Neuronal stem cell (in vitro differentiated cells): ENCODE measurements around the gene MRPL12.
A peak's percentile ranks its signal among the peaks of the same experiment; 100 is the strongest.

Source experiments
- DNase-seq: peaks from one replicate; pipeline ENCODE4 v3.0.0-alpha.2; 2013; ENCODE audit warnings: low spot score
- H2AFZ ChIP-seq: one replicate; pipeline ENCODE4 v1.6.1; 2013; ENCODE audit warnings: mild to moderate bottlenecking, low read length, inconsistent platforms
- H2AK5ac ChIP-seq: 2 replicates; pipeline ENCODE4 v1.6.1; 2013; ENCODE audit warnings: low read depth, mild to moderate bottlenecking, inconsistent platforms, low read length, moderate library complexity, mixed read lengths
- H2BK120ac ChIP-seq: 2 replicates; pipeline ENCODE4 v1.6.1; 2013; ENCODE audit warnings: low read depth, mild to moderate bottlenecking, inconsistent platforms, low read length, moderate library complexity, mixed read lengths
- H2BK12ac ChIP-seq: one replicate; pipeline ENCODE4 v1.6.1; 2013; ENCODE audit warnings: low read length, inconsistent platforms
- H2BK15ac ChIP-seq: 2 replicates; pipeline ENCODE4 v1.6.1; 2013; ENCODE audit warnings: mild to moderate bottlenecking, low read length, inconsistent platforms, mixed read lengths
- H2BK5ac ChIP-seq: one replicate; pipeline ENCODE4 v1.6.1; 2013; ENCODE audit warnings: inconsistent platforms, mild to moderate bottlenecking, low read length, moderate library complexity
- H3K14ac ChIP-seq: one replicate; pipeline ENCODE4 v1.6.1; 2013; ENCODE audit warnings: low read length, inconsistent platforms
- H3K18ac ChIP-seq: 2 replicates; pipeline ENCODE4 v1.6.1; 2013; ENCODE audit warnings: low read length, inconsistent platforms
- H3K23ac ChIP-seq: 2 replicates; pipeline ENCODE4 v1.6.1; 2013; ENCODE audit warnings: low read depth, mild to moderate bottlenecking, mixed read lengths, low read length, inconsistent platforms; ENCODE audit not compliant: poor library complexity
- H3K27ac ChIP-seq: replicated peaks from 3 replicates; pipeline ENCODE4 v1.5.1; 2013; ENCODE audit warnings: low read length, inconsistent platforms
- H3K27me3 ChIP-seq, 3 experiments: 2 replicates each; pipeline ENCODE4 v1.6.1; 2013; ENCODE audit warnings: low read length in 3 of 3, mild to moderate bottlenecking in 2 of 3, inconsistent platforms in 1 of 3, low read depth in 1 of 3, mixed read lengths in 1 of 3, moderate library complexity in 1 of 3; ENCODE audit not compliant: control insufficient read depth in 3 of 3, insufficient read depth in 3 of 3
- H3K36me3 ChIP-seq, 2 donors: replicated peaks in 1 of 2; 2 replicates each; pipeline ENCODE4 v1.6.1; 2013; ENCODE audit warnings: low read length in 2 of 2; ENCODE audit not compliant: control insufficient read depth in 2 of 2, insufficient read depth in 2 of 2
- H3K4ac ChIP-seq: 2 replicates; pipeline ENCODE4 v1.6.1; 2013; ENCODE audit warnings: inconsistent platforms, mild to moderate bottlenecking, low read length, moderate library complexity
- H3K4me1 ChIP-seq, 2 donors: 1 replicate in 1 of 2; 2 replicates in 1 of 2; pipeline ENCODE4 v1.6.1; 2013; ENCODE audit warnings: low read length in 2 of 2, low read depth in 1 of 2; ENCODE audit not compliant: control insufficient read depth in 2 of 2, insufficient read depth in 1 of 2
- H3K4me2 ChIP-seq: one replicate; pipeline ENCODE4 v1.6.1; 2013; ENCODE audit warnings: mild to moderate bottlenecking, low read length, inconsistent platforms; ENCODE audit not compliant: insufficient read depth, poor library complexity, severe bottlenecking
- H3K4me3 ChIP-seq, 2 donors: 2 replicates each; pipeline ENCODE4 v1.5.1; 2013; ENCODE audit warnings: low read length in 2 of 2, mild to moderate bottlenecking in 2 of 2, inconsistent platforms in 1 of 2, moderate library complexity in 1 of 2
- H3K79me1 ChIP-seq: one replicate; pipeline ENCODE4 v1.6.1; 2013; ENCODE audit warnings: low read depth, mild to moderate bottlenecking, inconsistent platforms, low read length, moderate library complexity
- H3K9ac ChIP-seq: one replicate; pipeline ENCODE4 v1.6.1; 2013; ENCODE audit warnings: mild to moderate bottlenecking, low read depth, low read length, inconsistent platforms; ENCODE audit not compliant: poor library complexity
- H3K9me3 ChIP-seq, 2 donors: replicated peaks in 1 of 2; 2 replicates each; pipeline versions ENCODE3 to v1.6.1; 2013; ENCODE audit warnings: low read length in 2 of 2, mild to moderate bottlenecking in 2 of 2, inconsistent platforms in 1 of 2, low read depth in 1 of 2, mixed read lengths in 1 of 2, moderate library complexity in 1 of 2; ENCODE audit not compliant: control insufficient read depth in 2 of 2, insufficient read depth in 1 of 2
- H4K8ac ChIP-seq: one replicate; pipeline ENCODE4 v1.6.1; 2013; ENCODE audit warnings: low read depth, mild to moderate bottlenecking, inconsistent platforms, low read length, moderate library complexity
- H4K91ac ChIP-seq: one replicate; pipeline ENCODE4 v1.6.1; 2013; ENCODE audit warnings: low read length, low read depth, mild to moderate bottlenecking, inconsistent platforms; ENCODE audit not compliant: poor library complexity
- WGBS, 2 donors: extraction: QIAGEN DNeasy Blood & Tissue Kit; methylation state at CpG; one replicate each; pipeline ENCODE4 v1.1.7; 2013; ENCODE audit warnings: missing lambda C conversion rate in 2 of 2, mixed read lengths in 1 of 2; ENCODE audit not compliant: insufficient read length in 2 of 2, insufficient replicate concordance in 1 of 2; ENCODE audit errors: extremely low coverage in 2 of 2; 5-methylcytosine and 5-hydroxymethylcytosine counted together

Gene MRPL12

GRCh38 chr17:81723651-81724209 is 20.6 kb downstream of the MRPL12 start:
- peaks cover 0 to 12% of the 10 kb centered on the region in 2 donors for H3K36me3 ChIP-seq
- no peak overlapping the region for H3K23ac ChIP-seq
- H3K4me1 ChIP-seq = no peaks in the 10 kb centered on the region
- no peak overlapping the region for H2BK12ac ChIP-seq
- no CpG with 5 or more reads among the region's 12 CpGs for WGBS, 2 donors
- H2AK5ac ChIP-seq = no peak overlapping the region
- H4K8ac ChIP-seq = no peak overlapping the region
- DNase-seq = no peak
- H3K4ac ChIP-seq = no peak overlapping the region
- no peaks in the 10 kb centered on the region for H3K27me3 ChIP-seq
- H2BK120ac ChIP-seq = no peak overlapping the region
- H3K9me3 ChIP-seq = no peaks in the 10 kb centered on the region
- no peak overlapping the region for H2BK5ac ChIP-seq
- no peak overlapping the region for H3K14ac ChIP-seq
- no peak overlapping the region for H3K9ac ChIP-seq
- no peak overlapping the region for H2BK15ac ChIP-seq
- H3K79me1 ChIP-seq = no peaks in the 10 kb centered on the region
- H2AFZ ChIP-seq = no peak overlapping the region
- H3K27ac ChIP-seq = no peak overlapping the region
- H4K91ac ChIP-seq = no peak overlapping the region
- H3K4me2 ChIP-seq = no peak overlapping the region
- H3K18ac ChIP-seq = no peak overlapping the region
- H3K4me3 ChIP-seq = no peak overlapping the region

DNA sequence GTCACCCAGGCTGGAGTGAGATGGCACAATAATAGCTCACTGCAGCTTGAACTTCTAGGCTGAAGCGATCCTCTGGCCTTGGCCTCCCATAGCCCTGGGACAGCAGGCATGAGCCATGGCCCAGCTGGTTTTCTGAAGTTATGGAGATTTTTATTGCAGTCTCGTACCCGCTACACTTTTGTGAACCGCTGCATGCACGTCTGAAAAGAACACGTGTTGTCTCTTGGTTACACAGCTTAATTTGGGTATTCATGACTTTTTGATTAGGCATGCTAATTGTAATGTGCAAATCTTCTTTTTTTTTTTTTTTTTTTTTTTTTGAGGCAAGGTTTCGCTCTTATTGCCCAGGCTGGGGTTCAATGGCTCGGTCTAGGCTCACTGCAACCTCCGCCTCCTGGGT is 22.3 kb downstream of the MRPL12 start:
- H3K4ac ChIP-seq = no peak overlapping the region
- no peaks in the 10 kb centered on the region for H3K9me3 ChIP-seq
- H2BK15ac ChIP-seq = no peak overlapping the region
- no CpG with 5 or more reads among the region's 9 CpGs for WGBS, 2 donors
- no peak overlapping the region for H3K14ac ChIP-seq
- no peak overlapping the region for H2BK12ac ChIP-seq
- H2BK5ac ChIP-seq = no peak overlapping the region
- no peaks in the 10 kb centered on the region for H3K27me3 ChIP-seq
- H3K4me1 ChIP-seq = no peaks in the 10 kb centered on the region
- no peaks in the 10 kb centered on the region for H3K79me1 ChIP-seq
- H3K4me2 ChIP-seq = no peak overlapping the region
- no peak for DNase-seq
- no peak overlapping the region for H3K27ac ChIP-seq
- no peak overlapping the region for H3K18ac ChIP-seq
- no peak overlapping the region for H2AFZ ChIP-seq
- H4K91ac ChIP-seq = no peak overlapping the region
- no peak overlapping the region for H2BK120ac ChIP-seq
- H3K4me3 ChIP-seq = no peak overlapping the region
- H3K23ac ChIP-seq = no peak overlapping the region
- no peak overlapping the region for H3K9ac ChIP-seq
- H4K8ac ChIP-seq = no peak overlapping the region
- no peaks in the 10 kb centered on the region for H3K36me3 ChIP-seq
- no peak overlapping the region for H2AK5ac ChIP-seq

GRCh38 chr17:81726004-81726403 is 22.8 kb downstream of the MRPL12 start:
- no peak overlapping the region for H2BK5ac ChIP-seq
- no peak overlapping the region for H3K4me2 ChIP-seq
- no peak overlapping the region for H3K18ac ChIP-seq
- DNase-seq = no peak
- no peak overlapping the region for H4K8ac ChIP-seq
- H2BK120ac ChIP-seq = no peak overlapping the region
- H3K4ac ChIP-seq = no peak overlapping the region
- H3K79me1 ChIP-seq = no peaks in the 10 kb centered on the region
- no peak overlapping the region for H2BK12ac ChIP-seq
- H3K9ac ChIP-seq = no peak overlapping the region
- no peak overlapping the region for H3K27ac ChIP-seq
- H3K4me3 ChIP-seq = no peak overlapping the region
- H3K23ac ChIP-seq = no peak overlapping the region
- H3K14ac ChIP-seq = no peak overlapping the region
- no peaks in the 10 kb centered on the region for H3K4me1 ChIP-seq
- H2BK15ac ChIP-seq = no peak overlapping the region
- no CpG with 5 or more reads among the region's 9 CpGs for WGBS, 2 donors
- H2AFZ ChIP-seq = no peak overlapping the region
- no peaks in the 10 kb centered on the region for H3K9me3 ChIP-seq
- no peak overlapping the region for H2AK5ac ChIP-seq
- H3K36me3 ChIP-seq = no peaks in the 10 kb centered on the region
- no peaks in the 10 kb centered on the region for H3K27me3 ChIP-seq
- no peak overlapping the region for H4K91ac ChIP-seq

- no peak for DNase-seq
- Histone ChIP-seq H3K14ac (no peak overlapping the region), H3K27ac (no peak overlapping the region), H2AFZ (peak overlapping the region; percentile 32), H3K4ac (no peak overlapping the region), H3K4me2 (no peak overlapping the region), H3K23ac (peak overlapping the region; percentile 49), H2AK5ac (no peak overlapping the region), H2BK12ac (no peak overlapping the region), H2BK5ac (peak overlapping the region; percentile 72), H3K4me3 (no peak overlapping the region), H2BK120ac (no peak overlapping the region), H3K79me1 (no peaks in the 10 kb centered on the region), H3K27me3 (peaks cover 0 to 6% (median 0%) of the 10 kb centered on the region in 3 experiments), H4K8ac (no peak overlapping the region), H3K9me3 (no peaks in the 10 kb centered on the region), H3K4me1 (peaks cover 5 to 6% of the 10 kb centered on the region in 2 donors), H3K18ac (no peak overlapping the region), H3K9ac (peak overlapping the region; percentile 72), H4K91ac (no peak overlapping the region), H3K36me3 (no peaks in the 10 kb centered on the region), H2BK15ac (no peak overlapping the region)
- no CpG with 5 or more reads among the region's 23 CpGs for WGBS, 2 donors
Observed at GRCh38 chr17:81727324-81728031, 24.3 kb downstream of the MRPL12 start.
